Adrenal gland (tissue), 12 donors: Measurements from ENCODE around the gene CYB561A3. TPM values are rescaled to one million over a fixed set of nuclear protein-coding genes. Genes with fewer than 3 reads are reported as not detected.

Source experiments
- DNase-seq, 7 donors: peaks; one replicate each; pipeline ENCODE4 v3.0.0-alpha.2; 2019 to 2020
- H3K27ac ChIP-seq, 5 donors: fragments of 200-600 bp; sonication (generic) in 4 of 5; 1 replicate in 3 of 5; 2 replicates in 2 of 5; pipeline versions ENCODE4 v1.5.1 to v1.8.0; 2016 to 2020; ENCODE audit warnings: mild to moderate bottlenecking in 1 of 5
- H3K27me3 ChIP-seq: fragments of 200-600 bp; 2 replicates; pipeline ENCODE4 v1.8.0; 2021
- H3K36me3 ChIP-seq, 2 donors: fragments of 200-600 bp; replicated peaks in 1 of 2; 1 replicate in 1 of 2; 2 replicates in 1 of 2; pipeline versions ENCODE4 v1.5.1 to v1.8.0; 2018 to 2022
- H3K4me1 ChIP-seq, 2 donors: fragments of 200-600 bp; replicated peaks in 1 of 2; 1 replicate in 1 of 2; 2 replicates in 1 of 2; pipeline versions ENCODE4 v1.5.1 to v1.8.0; 2018 to 2021
- H3K4me3 ChIP-seq, 4 donors: fragments of 200-600 bp; sonication (generic) in 3 of 4; one replicate each; pipeline ENCODE4 v1.5.1; 2016 to 2018
- H3K9me3 ChIP-seq, 3 donors: fragments of 200-600 bp; sonication (generic) in 1 of 3; replicated peaks in 1 of 3; 1 replicate in 2 of 3; 2 replicates in 1 of 3; pipeline versions ENCODE4 v1.5.1 to v1.8.0; 2016 to 2021
- CTCF ChIP-seq, 6 experiments: fragments of 450-650 bp in 4 of 6; fragments of 200-600 bp in 2 of 6; sonication (generic) in 1 of 6; IDR thresholded peaks; 1 replicate in 5 of 6; 2 replicates in 1 of 6; pipeline versions ENCODE4 v1.5.1 to v1.8.0; 2016 to 2021; ENCODE audit warnings: antibody characterized with exemption in 6 of 6, mild to moderate bottlenecking in 2 of 6, moderate library complexity in 1 of 6
- POLR2A ChIP-seq, 2 donors: fragments of 450-650 bp; IDR thresholded peaks; one replicate each; pipeline ENCODE4 v1.6.1; 2017; ENCODE audit warnings: antibody characterized with exemption in 2 of 2, mild to moderate bottlenecking in 2 of 2, moderate library complexity in 1 of 2
- WGBS, 4 donors: extraction: QIAGEN DNeasy Blood & Tissue Kit in 2 of 4; methylation state at CpG; one replicate each; pipeline versions ENCODE4 v1.1.5 to v1.1.7; 2013 to 2017; 5-methylcytosine and 5-hydroxymethylcytosine counted together
- intact Hi-C, 2 donors: fragments of 100-400 bp; cut with DNase I; formaldehyde crosslinking; loops; one replicate each; pipeline versions ENCODE4 v1.14.1 to v1.15.0; 2022 to 2023
- polyA plus RNA-seq, 3 donors: library from polyadenylated mRNA; stranded (reverse); fragments of 200-250 nt in 2 of 3; fragments of 350-450 nt in 1 of 3; fragmentation: Illumina TruSeq in 1 of 3; extraction: RNeasy Lipid Tissue Mini Kit (QIAGEN cat#74804) in 1 of 3; gene quantifications; one replicate each; pipeline ENCODE4 v1.2.3, GENCODE V29; 2013 to 2014
- total RNA-seq, 9 donors: library from RNA; depleted of rRNA in 4 of 9; stranded (reverse); fragments of >200 nt in 4 of 9; fragments of 120-200 nt in 1 of 9; fragmentation: NEBNext Ultra II Directional in 1 of 9; extraction: Animal tissue kit (Norgen Biotek cat#: 25700) in 1 of 9; gene quantifications; one replicate each; pipeline versions ENCODE4 v1.1.0 to v1.2.4, GENCODE V29; 2013 to 2023
- donor health status: healthy with polysubstance abuse.
- donor health status: Bipolar disorder and iron deficiency.
- donor health status: DM: yes; HTN: yes; CAD: no.
- donor health status: DM: no; HTN: no; CAD: no.
- donor health status: DM: no; HTN: no; CAD: no.
- donor health status: DM: yes; HTN: yes; CAD: no.

Gene CYB561A3
- total and polyA plus RNA-seq, 12 donors: 46.1 to 1,306 (median 622) TPM

DNA sequence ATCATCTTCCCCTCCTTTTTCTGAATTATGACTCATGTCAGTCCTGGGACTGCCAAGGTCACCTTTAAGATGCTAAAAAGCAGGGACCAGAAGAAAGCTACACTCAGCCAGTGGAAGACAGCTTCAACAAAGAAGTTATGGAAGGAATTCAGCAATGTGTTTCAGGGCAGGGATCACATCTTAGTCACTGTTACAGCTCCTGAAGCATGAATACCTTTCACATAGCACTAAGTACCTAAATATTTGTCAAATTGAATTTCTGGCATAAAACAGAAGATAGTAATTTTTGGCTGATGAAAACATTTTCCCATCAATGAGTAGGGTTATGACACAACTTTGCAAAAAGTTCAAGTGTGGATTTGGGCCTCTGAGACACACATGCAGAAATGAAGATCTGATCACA is 34.0 kb downstream of the CYB561A3 start:
- intact Hi-C loops: no loop called here
- no peak for DNase-seq
- H3K27ac ChIP-seq: peak overlapping the region in 4 of 5 donors; percentile 12 to 62 (median 46)
- H3K36me3 ChIP-seq: peaks cover 0 to 66% of the 10 kb centered on the region in 2 donors
- H3K27me3 ChIP-seq: no peaks in the 10 kb centered on the region
- H3K4me3 ChIP-seq: no peak overlapping the region
- TF ChIP-seq POLR2A (IDR thresholded peaks at IDR 0.05) (no peak), CTCF (IDR thresholded peaks at IDR 0.05) (no peak)
- H3K4me1 ChIP-seq: peaks cover 57 to 76% of the 10 kb centered on the region in 2 donors
- H3K9me3 ChIP-seq: no peaks in the 10 kb centered on the region

DNA sequence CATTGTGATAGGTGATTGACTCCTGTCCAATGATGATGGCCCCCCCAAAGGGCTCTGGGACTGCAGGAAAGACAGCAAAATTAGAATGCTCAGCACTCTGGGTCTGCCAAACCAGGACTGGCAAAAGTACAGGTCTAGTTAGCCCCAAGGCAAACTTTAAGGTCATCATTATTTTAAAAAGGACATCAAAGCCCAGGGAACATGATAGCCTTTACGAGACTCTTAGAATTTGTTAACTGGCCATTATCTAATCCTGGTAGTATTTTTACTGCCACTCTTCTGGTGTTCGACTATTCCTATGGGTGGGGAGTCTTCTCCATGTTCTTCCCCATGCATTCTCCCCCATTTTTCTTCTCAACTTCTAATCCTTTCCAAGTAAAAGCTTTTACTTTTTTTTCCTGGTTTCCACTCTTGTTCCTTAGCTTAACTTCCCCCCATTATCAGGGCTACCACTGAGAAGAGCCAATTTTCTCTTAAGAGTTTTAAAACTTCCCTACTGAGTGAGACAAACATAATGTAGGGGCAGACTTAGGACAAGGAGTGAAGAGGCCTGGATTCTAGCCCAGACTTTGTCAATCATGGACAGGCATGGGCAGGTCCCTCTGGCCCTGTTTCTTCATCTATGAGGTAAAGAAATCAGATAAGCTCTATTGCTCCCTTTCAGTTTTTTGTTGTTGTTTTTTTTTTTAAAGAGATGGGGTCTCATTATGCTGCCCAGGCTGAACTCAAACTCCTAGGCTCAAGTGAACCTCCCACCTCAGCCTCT is 35.9 kb downstream of the CYB561A3 start:
- peak overlapping the region in 4 of 5 donors; percentile 15 to 62 (median 26) for H3K27ac ChIP-seq
- no peak overlapping the region for H3K4me3 ChIP-seq
- TF ChIP-seq CTCF (IDR thresholded peaks at IDR 0.05) (no peak), POLR2A (IDR thresholded peaks at IDR 0.05) (no peak)
- H3K27me3 ChIP-seq: no peaks in the 10 kb centered on the region
- 37 to 52% (median 41%) methylated on average over 2 of the region's 2 CpGs for WGBS, 4 donors
- peaks cover 0 to 84% of the 10 kb centered on the region in 2 donors for H3K36me3 ChIP-seq
- intact Hi-C loops: no loop called here
- DNase-seq: peak; percentile 34 to 85 (median 69)
- peaks cover 45 to 62% of the 10 kb centered on the region in 2 donors for H3K4me1 ChIP-seq
- no peaks in the 10 kb centered on the region for H3K9me3 ChIP-seq

DNA sequence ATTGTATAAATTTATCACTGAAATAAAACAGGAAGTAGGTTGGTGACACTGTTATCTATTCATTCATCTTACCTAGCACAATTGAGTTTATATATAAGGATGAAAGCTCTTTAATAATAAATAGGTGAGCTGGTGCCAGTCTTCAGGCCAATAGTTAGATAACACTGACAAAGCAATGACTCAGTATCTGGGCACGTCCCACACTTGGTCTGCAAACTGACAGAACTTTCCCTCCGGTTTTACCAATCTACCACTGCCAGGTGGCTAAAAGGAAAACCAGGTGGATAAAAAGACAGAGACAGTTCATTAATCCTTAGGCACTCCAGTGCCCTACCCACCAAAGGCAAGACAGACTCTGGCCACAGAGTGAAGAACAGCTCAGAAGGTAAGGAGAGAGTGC is 46.4 kb downstream of the CYB561A3 start:
- Histone ChIP-seq H3K27me3 (no peaks in the 10 kb centered on the region), H3K9me3 (no peaks in the 10 kb centered on the region), H3K4me3 (no peak overlapping the region), H3K4me1 (peaks cover 0 to 4% of the 10 kb centered on the region in 2 donors), H3K27ac (peak overlapping the region in 1 of 5 donors; percentile 1), H3K36me3 (peaks cover 0 to 98% of the 10 kb centered on the region in 2 donors)
- peak in 3 of 7 donors; percentile 45 to 49 (median 46) for DNase-seq
- 41 to 54% (median 49%) methylated on average over 2 of the region's 2 CpGs for WGBS, 4 donors
- TF ChIP-seq POLR2A (IDR thresholded peaks at IDR 0.05) (no peak), CTCF (IDR thresholded peaks at IDR 0.05) (no peak)
- intact Hi-C loops: no loop called here

DNA sequence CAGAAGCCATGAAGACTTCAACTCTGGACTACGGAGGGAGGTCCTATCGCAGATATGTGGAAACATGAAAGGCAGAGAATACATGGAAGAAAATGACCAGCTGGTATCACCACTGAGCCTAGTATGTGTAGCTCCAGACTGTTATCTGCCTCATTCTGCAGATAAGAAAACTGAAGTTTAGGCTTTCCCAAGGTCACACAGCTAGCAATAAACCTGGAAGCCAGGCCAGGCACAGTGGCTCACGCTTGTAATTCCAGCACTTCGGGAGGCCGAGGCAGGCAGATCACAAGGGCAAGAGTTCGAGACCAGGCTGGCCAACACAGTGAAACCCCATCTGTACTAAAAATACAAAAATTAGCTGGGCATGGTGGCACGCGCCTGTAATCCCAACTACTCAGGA is 50.9 kb downstream of the CYB561A3 start:
- whole genome bisulfite sequencing, 4 donors: 52 to 69% (median 63%) methylated on average over 8 of the region's 8 CpGs
- no peak overlapping the region for H3K4me3 ChIP-seq
- H3K27ac ChIP-seq: peak overlapping the region in 1 of 5 donors; percentile 50

More for the DNA sequence above, 50.9 kb downstream of the CYB561A3 start:
- DNase-seq: peak in 5 of 7 donors; percentile 46 to 60 (median 54)
- H3K4me1 ChIP-seq: peaks cover 0 to 4% of the 10 kb centered on the region in 2 donors
- H3K36me3 ChIP-seq: peaks cover 0 to 100% of the 10 kb centered on the region in 2 donors
- no peaks in the 10 kb centered on the region for H3K9me3 ChIP-seq
- H3K27me3 ChIP-seq: no peaks in the 10 kb centered on the region
- intact Hi-C loops: no loop called here
- no peak for TF ChIP-seq CTCF (IDR thresholded peaks at IDR 0.05)
- TF ChIP-seq POLR2A (IDR thresholded peaks at IDR 0.05): no peak
